GM12865 (cell line): Measurements from ENCODE around the gene HS6ST3.

Source experiments
- DNase-seq: peaks from one replicate; pipeline ENCODE4 v3.0.0; 2010; ENCODE audit warnings: low read depth
- H3K4me3 ChIP-seq: 2 replicates; pipeline ENCODE4 v1.5.1; 2011; ENCODE audit warnings: mild to moderate bottlenecking, low read depth, low read length, control low read depth
- TF ChIP-seq, protein P1 (sequence below): IDR thresholded peaks from 2 replicates; pipeline ENCODE4 v1.5.1; 2011; ENCODE audit warnings: low read length, control low read depth, low read depth, inconsistent platforms; ENCODE audit not compliant: insufficient read depth; ENCODE audit errors: missing control alignments

Gene HS6ST3

GRCh38 chr13:96667294-96668018 lies 577.5 kb downstream of the HS6ST3 start:
- TF ChIP-seq, protein P1, sequence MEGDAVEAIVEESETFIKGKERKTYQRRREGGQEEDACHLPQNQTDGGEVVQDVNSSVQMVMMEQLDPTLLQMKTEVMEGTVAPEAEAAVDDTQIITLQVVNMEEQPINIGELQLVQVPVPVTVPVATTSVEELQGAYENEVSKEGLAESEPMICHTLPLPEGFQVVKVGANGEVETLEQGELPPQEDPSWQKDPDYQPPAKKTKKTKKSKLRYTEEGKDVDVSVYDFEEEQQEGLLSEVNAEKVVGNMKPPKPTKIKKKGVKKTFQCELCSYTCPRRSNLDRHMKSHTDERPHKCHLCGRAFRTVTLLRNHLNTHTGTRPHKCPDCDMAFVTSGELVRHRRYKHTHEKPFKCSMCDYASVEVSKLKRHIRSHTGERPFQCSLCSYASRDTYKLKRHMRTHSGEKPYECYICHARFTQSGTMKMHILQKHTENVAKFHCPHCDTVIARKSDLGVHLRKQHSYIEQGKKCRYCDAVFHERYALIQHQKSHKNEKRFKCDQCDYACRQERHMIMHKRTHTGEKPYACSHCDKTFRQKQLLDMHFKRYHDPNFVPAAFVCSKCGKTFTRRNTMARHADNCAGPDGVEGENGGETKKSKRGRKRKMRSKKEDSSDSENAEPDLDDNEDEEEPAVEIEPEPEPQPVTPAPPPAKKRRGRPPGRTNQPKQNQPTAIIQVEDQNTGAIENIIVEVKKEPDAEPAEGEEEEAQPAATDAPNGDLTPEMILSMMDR = no peak
- DNase-seq = no peak
- H3K4me3 ChIP-seq = no peak overlapping the region

- DNase-seq = no peak
- H3K4me3 ChIP-seq = no peak overlapping the region
- TF ChIP-seq, protein P1 = no peak
Observed at GRCh38 chr13:96671073-96671472, 581.2 kb downstream of the HS6ST3 start.

- TF ChIP-seq, protein P1 = no peak
- no peak for DNase-seq
- no peak overlapping the region for H3K4me3 ChIP-seq
Observed at GRCh38 chr13:96672016-96672415, 582.1 kb downstream of the HS6ST3 start.

GRCh38 chr13:96673825-96674224 lies 583.9 kb downstream of the HS6ST3 start:
- no peak overlapping the region for H3K4me3 ChIP-seq
- TF ChIP-seq, protein P1 = no peak
- DNase-seq = no peak

DNA sequence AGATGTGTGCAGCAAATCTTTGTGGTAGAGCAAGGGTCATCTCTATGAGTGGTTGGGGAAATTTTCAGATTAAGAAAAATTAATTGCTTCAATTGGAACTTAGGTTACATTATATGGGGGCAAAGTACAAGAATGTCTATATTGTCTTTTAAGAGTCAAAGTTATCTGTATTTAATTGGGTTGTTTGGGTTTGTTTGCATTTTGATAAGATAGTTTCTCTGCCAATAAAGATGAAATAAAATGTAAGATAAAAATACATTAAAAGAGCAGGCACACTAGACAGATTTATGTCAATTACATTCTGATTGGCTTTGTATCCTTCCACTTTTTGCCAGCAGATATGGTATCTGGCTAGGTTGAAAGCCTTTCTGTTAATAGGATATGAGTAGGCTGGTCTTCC lies 587.1 kb downstream of the HS6ST3 start:
- TF ChIP-seq, protein P1 = no peak
- no peak overlapping the region for H3K4me3 ChIP-seq
- DNase-seq = no peak

DNA sequence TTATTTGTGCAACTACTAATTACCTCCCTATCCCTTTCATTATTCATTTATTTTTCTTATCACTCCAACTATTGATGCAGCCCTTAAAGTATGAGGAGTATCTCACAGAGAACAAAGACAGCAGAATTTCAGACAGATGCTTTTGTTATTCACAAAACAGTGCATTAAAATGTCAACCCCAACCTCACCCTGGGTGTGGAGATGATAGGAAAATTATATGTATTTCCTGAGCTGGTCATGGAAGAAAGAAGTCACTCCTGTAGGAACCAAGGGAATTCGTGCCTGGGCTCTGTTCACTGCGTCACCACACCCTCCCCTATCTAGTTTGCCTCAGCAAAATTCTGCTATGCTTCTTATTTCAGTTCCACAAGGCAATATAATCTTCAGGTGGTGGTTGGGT lies 588.9 kb downstream of the HS6ST3 start:
- TF ChIP-seq, protein P1 = no peak
- no peak overlapping the region for H3K4me3 ChIP-seq
- no peak for DNase-seq

- DNase-seq = no peak
- TF ChIP-seq, protein P1 = no peak
- H3K4me3 ChIP-seq = no peak overlapping the region
Observed at GRCh38 chr13:96680898-96681297, 591.0 kb downstream of the HS6ST3 start.
